ENCODE results near the gene ZNF425.

GRCh38 chr7:149145031-149145845 is 19.1 kb upstream of the ZNF425 start:
- TF ChIP-seq POLR2AphosphoS5 (IDR thresholded peaks at IDR 0.05; ENCODE audit: low read depth) (no peak; the same call in 1 of the 2 replicates), EZH2phosphoT487 (IDR thresholded peaks at IDR 0.05; ENCODE audit: unreplicated experiment) (no peak)

Data from GM23338 (cell line).